ENCODE measurements around the gene HYCC2.
"Not testable (repeated sequence)": the region's sequence is repeated elsewhere in the genome, so short reads cannot be mapped to it uniquely, and the experiment has no call there.

Gene HYCC2

GRCh38 chr2:201070948-201071478 is 458 bp downstream of the HYCC2 start:
- DNase-seq (ENCODE audit: low spot score) = peak; percentile 20

- no peak for DNase-seq (ENCODE audit: low spot score)
Measured at GRCh38 chr2:201064797-201065329, 6.6 kb downstream of the HYCC2 start.

- DNase-seq (ENCODE audit: low spot score) = not testable (repeated sequence)
Measured at GRCh38 chr2:201063516-201063915, 8.0 kb downstream of the HYCC2 start.

- DNase-seq (ENCODE audit: low spot score) = no peak
Measured at GRCh38 chr2:201059961-201060755, 11.3 kb downstream of the HYCC2 start.

GRCh38 chr2:201058914-201059313 is 12.6 kb downstream of the HYCC2 start:
- DNase-seq (ENCODE audit: low spot score) = no peak

GRCh38 chr2:201057715-201058248 is 13.7 kb downstream of the HYCC2 start:
- no peak for DNase-seq (ENCODE audit: low spot score)

GRCh38 chr2:201057087-201057521 is 14.4 kb downstream of the HYCC2 start:
- no peak for DNase-seq (ENCODE audit: low spot score)

GRCh38 chr2:201049455-201049854 is 22.0 kb downstream of the HYCC2 start:
- DNase-seq (ENCODE audit: low spot score) = no peak

- DNase-seq (ENCODE audit: low spot score) = no peak
Measured at GRCh38 chr2:201046881-201047280, 24.6 kb downstream of the HYCC2 start.

GRCh38 chr2:201043050-201043449 is 28.4 kb downstream of the HYCC2 start:
- DNase-seq (ENCODE audit: low spot score) = not testable (repeated sequence)

GRCh38 chr2:201042451-201042850 is 29.0 kb downstream of the HYCC2 start:
- DNase-seq (ENCODE audit: low spot score) = not testable (repeated sequence)

- DNase-seq (ENCODE audit: low spot score) = no peak
Measured at GRCh38 chr2:201040867-201041628, 30.4 kb downstream of the HYCC2 start.

- no peak for DNase-seq (ENCODE audit: low spot score)
Measured at GRCh38 chr2:201038855-201039254, 32.6 kb downstream of the HYCC2 start.

GRCh38 chr2:201038361-201038760 is 33.1 kb downstream of the HYCC2 start:
- DNase-seq (ENCODE audit: low spot score) = not testable (repeated sequence)

GRCh38 chr2:201034355-201034754 is 37.1 kb downstream of the HYCC2 start:
- not testable (repeated sequence) for DNase-seq (ENCODE audit: low spot score)

GRCh38 chr2:201024518-201024917 is 47.0 kb downstream of the HYCC2 start:
- no peak for DNase-seq (ENCODE audit: low spot score)

GRCh38 chr2:201021914-201022313 is 49.6 kb downstream of the HYCC2 start:
- no peak for DNase-seq (ENCODE audit: low spot score)

Measured in kidney capillary endothelial cell (primary cell).